EL (cell line): ENCODE data around the gene RFTN1.

Experiments used
- DNase-seq: peaks from one replicate; pipeline ENCODE4 v3.0.0-alpha.2; 2016

RFTN1 gene

DNA sequence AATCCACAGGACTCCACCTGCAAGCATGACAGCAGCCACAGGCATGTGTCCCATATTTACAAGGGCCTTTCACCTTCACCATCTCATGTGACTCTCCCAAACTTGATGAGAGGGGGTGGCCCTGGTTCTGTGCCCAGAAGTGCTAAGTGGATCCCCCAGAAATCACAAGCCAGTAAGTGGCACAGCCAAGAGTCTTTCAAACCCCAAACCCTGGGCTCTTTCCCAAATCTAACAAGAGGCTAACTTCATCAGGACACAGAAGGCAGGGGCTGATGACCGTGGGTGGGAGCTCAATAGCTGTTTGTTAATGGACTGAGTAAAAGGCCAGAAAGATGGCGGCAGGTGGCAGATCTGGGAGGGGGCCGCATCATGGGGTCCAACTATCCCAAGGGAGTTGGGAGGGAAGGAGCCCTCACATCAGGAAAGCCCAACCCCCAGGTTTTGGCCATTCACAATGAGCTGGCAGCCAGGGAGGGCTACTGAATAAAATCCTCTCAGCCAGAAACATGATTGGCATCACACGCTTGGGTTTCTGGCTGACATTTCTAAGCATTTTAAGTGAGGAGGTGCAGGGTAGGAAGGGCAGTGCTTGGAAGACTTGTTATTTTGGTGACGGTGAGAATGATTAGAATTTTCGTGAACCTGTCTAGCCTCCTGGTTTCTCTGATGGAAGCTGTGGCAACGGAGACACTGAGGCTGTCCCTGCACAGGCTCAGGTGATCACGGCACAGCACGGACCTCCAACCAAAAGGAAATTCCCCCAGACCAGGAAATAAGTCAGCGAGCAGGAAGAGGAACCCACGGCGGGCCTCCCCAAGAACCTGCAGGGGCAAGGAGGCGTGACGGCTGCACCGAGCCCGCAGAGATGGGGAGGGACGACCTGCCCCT lies 139.2 kb downstream of the RFTN1 start:
- DNase-seq = no peak

DNA sequence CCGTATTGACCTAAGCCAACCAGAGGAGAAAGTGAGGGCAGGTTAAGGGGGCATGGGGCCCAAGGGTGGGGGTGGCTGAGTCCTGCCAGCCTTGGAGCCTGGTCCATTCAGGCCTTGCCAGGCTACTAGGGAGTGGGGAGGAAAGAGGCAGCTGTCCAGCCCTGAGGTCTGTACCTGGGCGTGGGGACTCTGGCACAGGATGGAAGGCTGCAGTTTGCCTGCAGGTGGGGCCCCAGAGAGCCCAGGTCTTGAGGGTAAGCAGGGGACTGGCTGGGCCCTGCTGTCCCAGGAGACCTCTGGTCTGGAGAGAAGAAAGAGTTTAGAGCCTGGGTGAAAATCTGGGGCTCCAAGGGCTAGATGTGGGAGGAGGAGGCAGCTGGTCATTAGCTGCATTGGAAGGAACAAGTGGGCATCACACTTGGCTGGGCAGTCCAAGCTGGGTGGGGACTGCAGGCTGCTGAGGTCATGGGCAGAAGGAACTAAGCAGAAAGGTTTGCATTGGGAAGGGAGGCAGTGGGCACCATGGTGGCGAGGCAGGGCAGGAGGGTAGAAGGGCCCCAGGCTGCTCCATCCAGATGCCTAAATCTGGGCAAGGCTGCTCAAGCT lies 140.1 kb downstream of the RFTN1 start:
- DNase-seq = no peak

- DNase-seq = no peak
Measured at GRCh38 chr3:16372362-16373292, 140.9 kb downstream of the RFTN1 start.

DNA sequence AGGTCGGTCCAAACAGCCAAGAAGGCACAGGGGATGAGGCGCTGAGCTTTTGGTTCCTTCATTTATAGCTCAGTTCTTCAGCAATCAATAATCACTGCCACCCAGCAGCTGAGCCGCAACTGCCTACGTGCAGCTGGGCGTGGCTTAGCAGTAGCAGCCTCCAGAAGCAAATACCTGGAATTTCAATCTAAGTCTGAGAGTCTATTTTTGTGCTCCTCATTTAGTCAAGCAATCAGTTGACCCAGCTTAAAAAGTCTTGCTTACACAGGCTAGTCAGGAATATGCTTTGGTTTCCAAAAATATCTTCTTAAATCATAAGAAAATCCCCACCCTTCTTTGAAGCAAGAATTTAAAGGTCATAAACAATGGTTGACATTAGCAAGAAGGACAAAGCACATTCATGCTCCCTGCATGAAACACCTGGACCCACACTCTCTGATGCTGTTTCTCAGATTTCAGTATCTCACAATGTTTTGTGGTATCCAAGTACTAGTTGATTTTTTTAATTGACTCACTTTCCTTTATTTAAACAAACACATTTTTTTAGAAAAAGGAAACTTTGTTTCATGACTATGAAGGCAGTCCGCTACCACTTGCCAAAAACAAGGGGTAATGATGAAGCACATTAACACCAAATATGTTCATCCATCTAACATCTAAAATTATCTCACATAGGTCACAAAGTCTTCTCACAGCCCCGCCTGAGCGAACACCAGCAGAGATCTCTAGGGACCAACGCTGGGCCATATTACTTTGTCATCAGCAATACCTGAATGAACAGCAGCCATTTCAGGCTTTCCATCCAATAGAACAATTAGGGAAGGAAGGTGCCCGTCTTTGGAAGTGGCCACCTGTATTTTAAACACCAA lies 142.4 kb downstream of the RFTN1 start:
- no peak for DNase-seq

DNA sequence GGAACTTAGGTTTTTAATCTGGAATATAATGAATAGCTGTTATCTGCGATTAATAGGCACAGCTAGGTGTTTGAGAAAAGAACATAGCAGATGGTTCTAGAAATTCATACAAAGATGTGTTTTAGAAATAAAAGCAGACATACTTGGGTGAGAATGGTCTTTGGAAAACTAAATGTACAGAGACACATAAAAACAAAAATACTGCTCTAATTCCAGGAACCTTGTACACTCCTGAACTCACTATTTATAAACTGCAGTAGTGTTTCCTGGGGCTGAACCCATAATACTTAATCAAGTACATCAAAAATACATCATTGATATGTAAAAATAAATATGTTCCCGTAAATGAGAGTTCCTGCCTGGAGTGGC lies 143.0 kb downstream of the RFTN1 start:
- no peak for DNase-seq

- DNase-seq = no peak
Measured at GRCh38 chr3:16369885-16370284, 143.6 kb downstream of the RFTN1 start.

GRCh38 chr3:16369276-16369675 lies 144.2 kb downstream of the RFTN1 start:
- no peak for DNase-seq

DNA sequence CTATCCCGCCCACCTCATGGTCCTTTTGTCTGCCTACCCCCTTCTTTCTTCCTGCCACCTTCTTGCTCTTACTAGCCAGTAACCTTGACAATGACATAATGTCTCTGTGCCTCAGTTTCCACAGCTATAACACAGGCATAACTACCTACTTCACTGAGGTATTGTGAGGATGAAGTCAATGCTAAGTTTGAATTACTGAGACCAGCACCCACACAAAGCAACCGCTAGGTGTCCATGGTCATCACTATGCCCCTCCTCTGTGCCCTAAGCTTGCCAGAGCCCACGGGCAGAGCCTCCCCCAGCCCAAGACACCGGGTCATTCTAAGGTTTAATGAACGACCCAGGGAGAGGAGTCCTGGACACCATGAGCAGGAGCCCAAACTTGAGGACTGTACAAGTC lies 146.9 kb downstream of the RFTN1 start:
- no peak for DNase-seq

DNA sequence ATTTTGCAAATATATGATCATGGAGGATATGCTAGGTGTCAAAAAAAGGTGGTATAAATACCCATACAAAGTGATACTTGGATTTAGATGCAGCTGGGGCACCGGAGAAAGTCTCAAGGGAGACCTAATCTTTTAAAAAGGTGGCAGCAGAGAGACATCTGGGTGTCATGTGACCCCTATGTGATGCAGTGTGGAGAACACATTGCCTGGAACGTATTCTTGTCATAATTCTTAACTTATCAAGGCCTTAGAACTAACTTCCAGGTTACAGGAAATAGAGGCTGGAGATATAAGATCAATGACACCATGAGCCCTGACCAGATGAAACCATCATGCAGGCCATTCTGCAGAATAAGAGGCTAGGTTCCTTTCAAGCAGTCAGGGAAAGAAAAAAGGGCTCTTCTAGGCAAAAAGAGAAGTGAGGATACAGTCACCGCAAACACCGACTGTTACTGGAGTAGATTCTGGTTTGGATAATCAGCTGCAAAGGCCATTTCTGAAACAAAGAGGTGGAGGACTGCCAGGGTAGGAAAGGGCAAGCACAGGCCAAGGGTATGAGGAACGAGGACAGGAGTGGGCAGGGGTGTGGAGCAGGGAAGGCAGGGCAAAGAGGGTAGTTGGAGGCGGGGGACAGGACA lies 147.9 kb downstream of the RFTN1 start:
- DNase-seq = no peak

- DNase-seq = no peak
Measured at GRCh38 chr3:16364963-16365362, 148.5 kb downstream of the RFTN1 start.

DNA sequence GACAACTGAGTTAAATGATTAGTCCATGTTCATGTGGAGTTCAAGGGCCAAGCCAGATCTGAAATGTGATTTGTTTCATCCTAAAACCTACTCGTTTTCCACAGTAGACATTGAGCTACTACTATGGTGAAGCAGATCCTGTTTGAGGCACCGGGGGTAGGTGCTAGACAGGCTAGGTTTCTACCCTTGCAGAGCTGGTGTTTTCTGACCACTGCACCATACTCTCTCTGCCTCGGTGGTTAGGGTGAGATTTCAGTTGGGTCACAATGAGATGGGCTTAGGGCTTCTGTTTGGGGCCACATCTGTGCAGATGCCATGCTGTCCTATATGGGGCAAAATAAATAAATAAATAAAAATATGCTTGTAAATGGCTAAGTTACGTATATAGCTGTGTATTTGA lies 149.2 kb downstream of the RFTN1 start:
- DNase-seq = no peak

DNA sequence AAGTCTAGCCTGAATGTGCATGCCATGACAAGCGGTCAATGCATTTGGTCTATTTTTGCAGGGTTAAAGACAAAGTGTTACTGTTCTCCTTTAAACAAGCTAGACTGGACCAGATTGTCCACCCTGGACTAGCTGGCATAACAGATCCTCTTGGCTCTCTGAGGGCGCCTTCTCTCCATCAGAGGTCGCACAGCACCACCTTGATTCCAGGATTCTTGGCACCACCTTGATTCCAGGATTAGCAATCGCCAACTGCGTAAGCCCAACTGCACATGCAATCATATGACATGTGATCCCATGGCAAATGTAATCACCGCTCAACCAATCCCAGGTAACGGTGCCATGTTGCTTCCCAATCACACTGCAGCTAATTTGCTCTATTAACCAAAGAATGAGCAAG lies 149.9 kb downstream of the RFTN1 start:
- DNase-seq = no peak

GRCh38 chr3:16362770-16363169 lies 150.7 kb downstream of the RFTN1 start:
- peak; percentile 80 for DNase-seq

DNA sequence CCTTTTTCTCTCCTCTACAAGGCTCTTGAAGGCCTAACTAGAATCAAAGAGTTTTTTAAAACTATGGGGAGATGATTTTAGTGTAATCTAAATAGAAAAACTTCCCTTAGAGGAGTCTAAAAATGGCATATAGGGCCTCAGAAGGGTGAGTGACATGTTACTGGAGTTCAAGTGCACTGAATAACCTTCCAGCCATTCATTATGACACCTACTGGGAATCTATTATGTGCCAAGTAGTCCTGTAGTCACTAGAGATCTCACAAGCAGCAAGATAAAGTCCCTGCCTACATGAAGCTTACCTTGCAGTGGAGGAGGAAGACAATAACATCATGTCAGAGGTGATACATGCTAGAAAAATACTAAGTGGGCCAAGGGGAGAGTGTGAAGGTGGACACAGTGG lies 152.4 kb downstream of the RFTN1 start:
- DNase-seq = no peak

- DNase-seq = no peak
Measured at GRCh38 chr3:16359331-16359730, 154.2 kb downstream of the RFTN1 start.

DNA sequence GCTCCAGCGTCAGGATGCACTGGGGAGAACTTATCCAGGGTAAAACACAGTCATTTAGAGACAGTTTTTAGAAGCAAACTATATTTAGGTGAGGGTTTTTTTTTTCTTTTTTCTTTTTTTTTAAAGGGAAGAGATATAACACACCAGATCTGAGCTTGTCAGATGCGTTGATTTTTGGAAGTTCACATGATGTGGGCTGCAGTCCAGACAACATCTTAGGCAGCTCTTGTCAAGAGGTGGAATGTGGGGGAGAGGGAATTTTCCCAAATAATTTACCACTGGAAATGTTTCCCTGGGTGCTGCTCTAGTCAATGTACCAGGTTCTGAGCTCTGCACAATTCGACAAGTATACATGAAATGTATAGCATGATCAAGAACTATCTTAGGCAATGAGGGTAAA lies 155.2 kb downstream of the RFTN1 start:
- no peak for DNase-seq

- DNase-seq = no peak
Measured at GRCh38 chr3:16357186-16358121, 156.0 kb downstream of the RFTN1 start.

DNA sequence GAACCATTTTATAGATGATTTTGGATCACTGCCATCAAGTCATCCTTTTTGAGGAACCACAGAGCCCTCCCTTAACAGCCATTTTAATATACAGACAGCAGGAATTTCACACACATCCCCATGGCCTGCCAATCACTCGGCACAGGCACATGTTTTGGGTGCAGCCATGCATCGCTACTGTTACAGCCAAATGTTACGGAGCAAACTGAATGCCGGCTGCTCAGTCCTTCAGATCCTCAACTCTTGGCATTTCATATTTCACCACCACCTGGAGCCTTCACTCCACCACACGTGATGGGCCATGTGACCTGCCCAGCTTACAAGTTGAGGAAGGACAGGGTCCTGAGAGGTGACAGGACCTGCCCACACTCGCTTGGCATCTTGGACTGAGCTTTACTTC lies 157.7 kb downstream of the RFTN1 start:
- no peak for DNase-seq

DNA sequence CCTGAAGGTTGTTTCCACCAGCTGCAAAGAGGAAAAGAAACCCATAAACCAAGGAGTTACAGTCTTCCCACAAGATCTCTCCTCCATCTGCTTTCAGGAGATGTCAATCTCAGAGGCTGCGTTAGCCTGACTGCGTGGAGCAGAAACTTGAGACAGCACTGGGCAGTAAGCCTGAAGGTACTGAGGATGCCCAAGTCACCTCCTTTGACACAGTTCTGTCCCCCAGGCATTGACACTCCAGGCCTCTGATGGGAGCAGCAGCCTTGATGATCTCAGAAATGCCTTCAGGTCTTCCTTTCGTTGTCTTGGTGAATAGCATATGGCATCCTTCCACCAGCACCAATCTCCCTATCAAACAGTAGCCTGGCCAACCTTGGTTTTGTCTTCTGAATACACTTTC lies 159.2 kb downstream of the RFTN1 start:
- no peak for DNase-seq

GRCh38 chr3:16352428-16352827 lies 161.1 kb downstream of the RFTN1 start:
- DNase-seq = no peak
